NCI-H748 (cell line): ENCODE measurements around the gene AMT.
A peak's percentile ranks its signal among the peaks of the same experiment; 100 is the strongest.
"Not testable (repeated sequence)": the region's sequence is repeated elsewhere in the genome, so short reads cannot be mapped to it uniquely, and the experiment has no call there.

Source experiments
- DNase-seq: peaks from one replicate; lab custom pipeline; 2025; ENCODE audit not compliant: unreplicated experiment; lab: John Stamatoyannopoulos, UW

The AMT gene

DNA sequence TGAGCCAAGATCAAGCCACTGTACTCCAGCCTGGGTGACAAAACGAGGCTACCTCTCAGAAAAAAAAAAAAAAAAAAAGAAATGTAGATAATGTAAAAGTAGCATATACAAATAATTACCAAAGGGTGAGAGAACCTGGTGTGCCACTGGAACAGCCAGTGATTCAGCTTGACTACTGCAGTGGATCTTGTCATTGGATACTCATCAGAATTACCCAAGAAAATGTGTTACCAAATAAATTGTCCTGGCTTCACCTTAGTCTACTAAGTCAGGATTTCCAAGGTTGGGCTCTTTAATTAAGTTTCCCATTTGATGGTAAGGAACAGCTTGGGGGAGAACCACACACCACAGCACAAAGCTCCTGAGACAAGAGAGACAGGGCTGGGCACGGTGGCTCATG lies 5.3 kb upstream of the AMT start:
- no peak for DNase-seq

DNA sequence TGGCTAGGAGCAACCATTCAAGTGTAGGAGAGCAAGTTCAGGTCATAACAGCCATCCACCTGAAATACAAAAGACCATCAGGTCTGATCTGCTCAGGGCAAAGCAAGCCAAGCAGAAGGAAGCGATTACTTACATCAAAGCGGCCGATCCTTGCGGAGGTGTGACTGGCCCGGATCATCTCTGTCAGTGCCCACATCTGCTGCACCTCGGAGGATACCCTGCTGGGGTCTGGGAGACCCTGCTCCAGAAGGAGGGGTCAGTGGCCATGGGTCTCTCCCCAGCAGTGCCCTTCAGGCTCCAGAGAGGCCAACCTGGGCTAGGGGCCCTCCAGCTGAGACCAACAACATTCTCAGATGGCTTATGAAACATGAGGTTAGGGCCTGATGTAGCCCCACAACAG lies 2.5 kb upstream of the AMT start:
- no peak for DNase-seq

DNA sequence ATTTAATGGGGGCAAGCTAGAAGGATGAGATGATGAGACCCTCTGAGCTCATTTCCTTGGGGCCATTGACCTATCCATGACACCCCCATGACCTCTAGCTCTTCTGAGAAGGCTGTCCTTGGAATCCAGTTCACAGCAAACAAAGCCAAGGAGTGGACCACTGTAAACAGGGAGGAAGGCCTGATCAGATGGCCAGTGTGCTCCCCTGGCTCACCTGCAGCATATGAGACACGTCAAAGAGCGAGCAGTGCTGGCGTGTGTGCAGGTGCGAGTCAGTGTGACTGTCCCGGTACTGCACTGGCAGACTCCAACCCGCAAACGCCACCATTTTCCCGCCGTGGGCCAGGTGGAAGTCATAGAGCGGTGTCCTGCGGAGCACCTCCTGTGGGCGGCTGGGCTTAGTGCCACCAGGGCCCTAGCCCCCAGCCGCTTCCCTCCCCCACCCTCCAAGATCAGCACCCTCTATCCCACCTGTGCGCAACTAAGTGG lies 339 bp downstream of the AMT start:
- no peak for DNase-seq

DNA sequence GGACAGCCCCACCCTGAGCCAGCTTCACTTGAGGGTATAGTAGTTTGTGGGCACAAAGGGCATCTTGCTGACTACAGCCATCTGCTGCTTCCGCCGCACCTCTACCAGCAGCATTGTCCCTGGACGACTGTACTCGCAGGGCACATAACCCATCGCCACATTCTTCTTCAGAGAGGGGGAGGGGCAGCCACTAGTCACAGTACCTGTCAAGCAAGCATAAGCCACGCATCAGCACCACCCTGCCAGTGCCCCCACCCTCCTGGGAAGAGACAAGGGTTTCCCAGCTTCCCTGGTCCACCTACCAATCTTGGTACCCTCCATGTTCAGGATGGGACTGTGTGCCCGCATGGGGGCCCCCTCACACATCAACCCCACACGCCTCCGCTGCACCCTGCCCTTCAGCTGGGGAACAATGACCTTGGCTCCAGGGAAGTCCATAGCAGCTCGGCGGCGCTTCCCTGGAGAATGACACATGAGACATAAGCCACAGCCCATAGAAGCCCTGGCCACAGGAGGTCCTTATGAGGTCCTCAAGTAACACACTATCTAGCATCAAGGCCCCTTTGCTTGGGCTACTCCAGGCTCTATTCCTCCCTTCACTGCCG lies 4.7 kb downstream of the AMT start:
- DNase-seq = no peak

DNA sequence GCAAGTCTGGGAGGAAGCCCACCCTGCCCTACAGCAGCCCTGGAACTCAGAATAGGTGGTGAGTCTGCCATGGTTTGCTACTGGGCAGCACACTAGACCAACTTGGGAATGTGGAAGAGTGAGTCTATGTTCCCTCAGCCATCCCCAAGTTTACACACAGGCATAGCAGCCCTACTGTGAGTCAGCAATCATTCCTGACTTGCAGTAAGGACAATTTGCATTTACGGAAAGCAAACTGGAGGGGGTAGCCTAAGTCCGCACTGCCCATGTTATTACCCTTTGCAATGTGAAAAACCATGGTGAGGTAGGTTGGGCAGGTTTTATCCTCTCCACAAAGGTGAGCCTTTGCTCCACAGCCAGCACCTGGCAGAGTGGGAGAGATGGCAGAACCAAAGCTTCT lies 5.4 kb downstream of the AMT start:
- no peak for DNase-seq

DNA sequence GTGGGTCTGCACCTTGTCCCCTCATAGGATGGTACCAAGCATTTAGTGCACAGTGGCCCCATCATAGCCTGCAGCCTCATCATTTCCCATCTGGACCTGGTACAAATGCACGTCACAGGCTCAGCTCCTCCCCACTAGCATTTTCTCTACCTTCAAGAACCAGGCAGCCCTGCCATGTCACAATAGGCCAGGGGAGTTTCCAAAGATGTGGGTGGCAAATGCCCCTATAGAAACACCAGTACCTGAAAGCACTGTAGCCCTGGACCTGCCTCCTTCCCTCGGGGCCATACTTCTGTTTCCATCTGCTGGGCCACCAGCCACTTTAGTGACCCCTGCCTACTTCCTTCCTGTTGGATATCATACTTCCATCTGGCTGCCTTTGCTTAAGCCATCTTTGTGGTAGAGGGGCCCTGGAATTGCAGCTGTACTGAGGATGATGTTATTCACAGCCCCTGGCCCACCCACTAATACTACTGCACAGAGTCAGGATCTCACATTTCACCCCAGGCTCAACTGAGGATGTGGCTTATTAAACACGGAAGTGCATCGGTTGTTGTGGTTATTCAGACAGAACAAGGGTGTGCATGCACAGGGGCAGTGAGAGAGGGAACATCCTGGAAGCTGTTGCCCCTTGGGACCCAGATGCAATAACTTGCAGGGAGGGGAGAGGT lies 6.2 kb downstream of the AMT start:
- DNase-seq = no peak

DNA sequence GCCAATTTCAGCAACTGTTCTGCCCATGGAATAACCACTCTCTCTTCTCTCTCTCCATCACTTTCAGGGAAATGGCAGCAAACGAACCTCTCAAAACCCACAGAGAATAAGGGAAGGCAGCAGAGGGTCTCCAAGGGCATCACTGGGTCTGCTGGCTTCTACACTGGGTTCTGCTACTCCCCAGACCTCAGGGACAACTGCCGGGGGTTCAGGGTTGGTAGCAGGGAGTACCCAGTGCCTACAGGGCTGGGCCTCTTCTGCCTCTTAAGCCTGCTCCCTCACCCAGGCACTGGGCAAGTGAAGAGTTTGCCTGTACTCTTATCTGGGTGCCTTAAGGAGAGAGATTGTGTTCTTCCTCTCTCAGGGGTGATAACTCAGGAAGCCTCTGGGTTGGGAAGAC lies 7.5 kb downstream of the AMT start:
- no peak for DNase-seq

DNA sequence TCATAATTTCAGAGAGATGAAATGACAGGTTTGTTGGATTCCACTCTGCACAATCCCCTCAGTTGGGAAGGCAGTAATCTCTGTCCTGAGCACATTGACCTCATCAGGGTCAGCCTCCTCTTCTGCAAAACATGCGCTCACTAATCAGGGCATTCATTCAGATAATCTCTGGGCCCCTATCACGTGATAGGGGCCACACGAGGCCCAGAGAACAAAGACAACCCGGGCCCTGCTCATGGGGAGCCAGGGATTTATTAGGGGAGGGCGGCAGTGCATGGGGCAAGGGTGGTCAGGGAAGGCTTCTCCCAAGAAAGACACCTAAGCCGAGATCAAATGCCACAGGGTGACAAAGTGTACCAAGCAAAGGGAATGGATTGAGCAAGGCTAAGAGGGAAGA lies 8.9 kb downstream of the AMT start:
- DNase-seq = no peak

DNA sequence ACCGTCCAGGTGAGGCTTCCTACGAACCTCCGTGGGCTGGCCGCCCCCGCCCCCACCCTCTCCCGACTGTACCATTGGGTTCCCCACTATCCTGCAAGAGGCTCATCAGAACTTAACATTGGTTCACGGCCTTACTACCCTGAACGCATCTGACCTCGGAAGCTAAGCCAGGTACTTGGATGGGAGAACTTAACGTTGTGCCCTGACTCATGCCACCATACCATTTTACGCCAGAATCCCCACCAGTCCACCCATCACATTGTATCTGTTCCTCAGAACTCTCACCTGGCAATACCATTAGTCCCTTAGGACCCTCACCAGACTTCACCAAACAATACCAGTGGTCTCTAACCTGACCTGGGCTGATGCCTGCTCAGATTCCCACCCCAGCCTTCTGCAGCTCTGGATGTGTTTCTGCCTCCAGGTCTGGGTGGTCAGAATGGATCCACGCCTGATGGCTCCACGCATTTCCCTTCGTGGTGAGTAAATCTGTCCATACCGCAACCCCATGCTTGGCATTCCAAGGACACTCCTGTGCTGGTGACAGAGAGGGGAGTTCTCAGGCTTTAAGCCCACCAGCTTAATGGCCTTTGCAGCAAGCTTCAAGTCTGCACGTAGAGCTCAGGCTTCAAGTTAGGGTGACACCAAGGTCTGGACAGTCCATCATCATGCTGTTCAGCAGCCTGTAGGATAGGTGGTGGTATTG lies 9.5 kb downstream of the AMT start:
- no peak for DNase-seq

DNA sequence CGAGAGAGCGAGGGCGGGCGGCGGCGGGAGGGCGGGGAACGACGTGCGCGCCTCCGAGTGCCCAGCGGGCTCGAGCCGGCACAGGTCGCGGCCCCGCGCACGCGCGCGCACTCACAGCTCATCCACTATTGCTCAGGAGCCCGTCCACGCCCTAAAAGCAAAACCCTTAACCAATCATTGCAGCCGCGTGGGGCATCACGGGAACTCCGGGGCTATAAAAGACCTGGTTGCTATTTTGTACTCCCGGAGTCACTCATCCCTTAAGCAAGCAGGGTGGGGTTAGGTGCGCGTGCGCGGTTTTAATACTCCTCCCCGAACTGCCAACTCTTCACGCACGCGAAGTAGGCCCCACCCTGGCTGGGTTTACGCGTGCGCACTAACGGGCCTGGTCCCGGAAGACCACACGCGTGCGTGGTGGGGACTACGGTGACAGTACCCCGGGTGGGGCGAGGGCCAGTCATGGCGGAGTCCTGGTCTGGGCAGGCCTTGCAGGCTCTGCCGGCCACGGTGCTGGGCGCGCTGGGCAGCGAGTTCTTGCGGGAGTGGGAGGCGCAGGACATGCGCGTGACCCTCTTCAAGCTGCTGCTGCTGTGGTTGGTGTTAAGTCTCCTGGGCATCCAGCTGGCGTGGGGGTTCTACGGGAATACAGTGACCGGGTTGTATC lies 10.2 kb downstream of the AMT start, which contains the start of the genes RHOA and TCTA:
Gene RHOA, minus strand, starts transcription at position 9 of the 664 bp plus-strand sequence. CDS start 36,387 bp downstream, outside the sequence.
Gene TCTA, plus strand, starts transcription at position 456 of the 664 bp plus-strand sequence. Its CDS starts 4 bp downstream, at position 460.
- DNase-seq = peak; percentile 99

DNA sequence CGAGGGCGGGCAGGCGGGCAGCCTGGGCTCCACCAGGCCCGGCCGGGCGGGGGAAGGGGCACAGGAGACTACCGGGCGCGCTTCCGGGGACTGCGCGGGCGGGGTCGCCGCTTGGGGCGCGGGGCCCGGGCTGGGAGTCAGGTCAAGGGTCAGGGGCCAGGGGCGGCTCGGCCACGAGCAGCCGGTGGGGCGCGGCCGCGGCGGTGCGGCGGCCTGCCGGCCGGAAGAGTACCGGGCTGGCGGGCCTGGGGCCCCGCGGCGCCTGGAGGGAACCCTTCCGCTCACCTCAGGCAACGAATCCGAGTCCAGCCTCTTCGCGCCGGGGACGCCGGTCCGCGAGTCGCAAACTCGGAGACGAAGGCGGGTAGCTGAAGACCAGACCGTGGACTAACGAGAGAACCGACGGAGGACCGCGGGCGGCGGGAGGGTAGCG lies 10.7 kb downstream of the AMT start:
- DNase-seq = peak; percentile 46

DNA sequence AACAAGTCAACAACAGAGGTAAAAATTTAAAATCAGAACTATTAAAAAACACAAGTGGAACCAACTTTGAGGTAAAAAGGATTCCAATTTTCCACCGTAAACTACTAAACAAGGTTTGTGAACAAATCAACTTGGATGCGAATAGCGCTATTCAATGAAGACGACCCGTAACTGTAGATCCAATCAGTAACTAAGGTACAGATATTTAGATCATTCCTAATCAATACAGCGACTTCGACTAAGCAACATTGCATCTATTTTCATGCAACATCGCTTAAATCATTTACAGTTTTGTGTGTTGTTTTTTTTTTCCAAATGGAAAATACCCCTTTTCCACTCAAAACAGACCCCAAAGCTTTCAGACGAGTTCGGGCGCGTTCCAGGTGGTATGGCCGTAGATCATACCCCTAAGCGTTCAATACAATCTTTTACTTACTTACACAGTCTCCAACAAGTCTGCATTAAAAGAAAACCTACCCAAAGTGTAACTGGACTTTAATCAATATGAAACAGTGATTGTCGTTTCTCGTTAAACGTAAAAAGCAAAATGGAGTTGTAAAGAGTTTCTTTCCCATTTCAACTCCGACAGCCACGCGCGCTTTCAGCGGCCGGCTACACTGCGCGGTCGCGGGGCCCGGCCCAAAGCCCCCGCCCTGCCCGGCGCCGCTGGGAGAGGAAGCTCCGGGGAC lies 11.3 kb downstream of the AMT start:
- DNase-seq = no peak

DNA sequence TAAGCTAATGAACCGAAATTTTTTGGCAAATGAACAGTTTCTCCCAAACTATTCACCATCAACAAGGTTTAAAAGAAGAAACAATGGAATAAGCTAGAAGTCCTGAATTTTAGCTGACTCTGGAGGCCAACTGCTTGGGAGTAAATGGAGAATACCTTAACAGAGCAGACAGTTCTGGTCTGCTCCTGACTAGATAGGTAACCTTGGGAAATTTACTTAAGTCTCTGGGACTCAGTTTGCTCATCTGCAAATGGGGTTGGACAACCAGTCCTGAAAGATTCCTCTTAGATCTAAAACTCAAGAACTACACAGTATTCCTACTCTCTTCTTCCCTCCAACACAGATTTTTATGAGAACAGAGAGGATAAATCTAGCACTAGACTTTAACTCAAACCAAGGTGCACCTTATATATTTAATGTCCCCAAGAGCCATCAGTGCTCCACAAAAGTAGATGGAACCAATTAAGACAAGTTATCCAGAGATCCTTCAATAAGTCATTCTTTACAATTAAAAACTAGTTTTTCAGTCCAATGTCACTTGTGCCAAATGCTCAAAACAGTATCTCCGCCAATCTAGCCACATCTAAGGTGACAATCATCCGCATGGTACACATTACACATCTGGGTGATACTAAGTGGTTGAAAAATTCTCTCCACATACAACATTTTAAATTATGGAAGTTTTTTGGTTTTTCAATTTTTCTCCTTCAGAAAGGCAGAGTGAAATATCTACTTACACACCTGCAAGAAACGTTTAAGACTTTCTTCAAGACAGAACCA lies 12.0 kb downstream of the AMT start:
- DNase-seq = no peak

DNA sequence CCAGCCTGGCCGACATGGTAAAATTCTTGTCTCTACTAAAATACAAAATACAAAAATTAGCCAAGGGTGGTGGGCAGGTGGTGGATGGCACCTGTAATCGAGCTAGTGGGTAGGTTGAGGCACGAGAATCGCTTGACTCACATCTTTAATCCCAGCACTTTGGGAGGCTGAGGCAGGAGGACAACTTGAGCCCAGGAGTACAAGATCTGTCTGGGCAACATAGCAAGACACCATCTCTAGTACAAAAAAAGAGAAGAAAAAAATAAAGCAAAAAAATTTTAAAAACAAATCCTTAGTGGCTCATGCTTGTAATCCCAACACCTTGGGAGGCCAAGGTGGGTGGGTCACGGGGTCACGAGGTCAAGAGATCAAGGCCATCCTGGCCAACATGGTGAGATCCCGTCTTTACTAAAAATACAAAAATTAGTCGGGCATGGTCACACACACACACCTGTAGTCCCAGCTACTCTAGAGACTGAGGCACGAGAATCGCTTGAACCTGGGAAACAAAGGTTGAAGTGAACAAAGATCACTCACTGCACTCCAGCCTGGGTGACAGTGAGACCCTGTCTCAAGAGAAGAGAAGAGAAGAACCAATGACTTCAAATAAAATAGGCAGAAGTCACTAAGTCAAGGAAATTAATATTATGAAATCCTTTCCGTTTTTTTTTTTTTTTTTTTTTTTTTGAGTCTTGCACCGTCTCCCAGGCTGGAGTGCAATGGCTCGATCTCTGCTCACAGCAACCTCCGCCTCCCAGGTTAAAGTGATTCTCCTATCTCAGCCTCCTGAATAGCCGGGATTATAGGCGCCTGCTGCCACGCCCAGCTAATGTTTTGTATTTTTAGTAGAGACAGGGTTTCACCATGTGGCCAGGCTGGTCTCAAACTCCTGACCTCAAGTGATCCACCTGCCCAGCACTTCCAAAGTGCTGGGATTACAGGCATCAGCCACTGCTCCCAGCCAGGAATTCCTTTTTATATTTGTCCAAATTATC lies 15.4 kb downstream of the AMT start:
- DNase-seq = no peak

DNA sequence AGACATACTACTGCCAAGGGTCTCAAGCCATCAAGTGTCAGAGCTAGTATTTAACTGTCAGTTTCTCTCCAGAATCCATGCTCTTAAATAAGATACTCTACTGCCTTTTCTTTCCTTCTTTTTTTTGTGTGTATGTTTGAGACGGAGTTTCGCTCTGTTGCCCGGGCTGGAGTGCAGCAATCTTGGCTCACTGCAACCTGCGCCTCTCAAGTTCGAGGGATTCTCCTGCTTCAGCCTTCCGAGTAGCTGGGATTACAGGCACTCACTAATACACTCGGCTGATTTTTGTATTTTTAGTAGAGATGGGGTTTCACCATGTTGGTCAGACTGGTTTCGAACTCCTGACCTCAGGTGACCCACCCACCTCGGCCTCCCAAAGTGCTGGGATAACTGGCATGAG lies 16.7 kb downstream of the AMT start:
- not testable (repeated sequence) for DNase-seq

DNA sequence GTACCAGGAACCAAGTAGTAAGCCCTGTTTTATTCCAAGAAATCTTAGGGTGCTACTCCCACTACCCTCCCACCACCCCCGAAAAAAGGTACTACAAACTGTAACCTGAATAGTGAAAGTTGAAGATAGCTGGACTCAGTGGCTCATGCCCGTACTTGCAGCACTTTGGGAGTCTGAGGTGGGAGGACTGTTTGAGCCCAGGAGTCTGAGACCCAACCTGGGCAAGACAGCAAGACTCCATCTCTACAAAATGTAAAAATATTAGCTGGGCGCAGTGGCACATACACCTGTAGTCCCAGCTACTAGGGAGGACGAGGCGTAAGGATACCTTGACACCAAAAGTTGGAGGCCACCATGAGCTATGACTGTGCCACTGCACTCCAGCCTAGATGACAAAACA lies 18.4 kb downstream of the AMT start:
- DNase-seq = no peak

DNA sequence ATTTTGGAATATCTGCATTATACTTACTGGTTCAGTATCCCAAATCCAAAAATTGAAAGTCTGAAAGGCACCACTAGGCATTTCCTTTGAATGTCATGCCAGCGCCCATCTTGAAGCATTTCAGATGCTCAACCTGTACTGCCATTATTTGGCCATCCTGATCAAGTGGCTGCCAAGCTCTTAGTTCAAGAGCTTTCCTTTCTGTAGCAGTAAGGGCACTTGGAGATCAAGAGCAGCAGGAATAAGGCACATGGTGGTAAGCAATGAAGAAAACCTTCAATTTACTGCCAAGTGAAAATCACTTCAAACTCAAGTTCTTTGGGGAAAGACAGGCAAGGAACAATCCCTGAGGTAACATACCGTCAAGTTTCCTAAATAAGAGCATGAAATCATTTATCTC lies 20.5 kb downstream of the AMT start:
- DNase-seq = no peak

DNA sequence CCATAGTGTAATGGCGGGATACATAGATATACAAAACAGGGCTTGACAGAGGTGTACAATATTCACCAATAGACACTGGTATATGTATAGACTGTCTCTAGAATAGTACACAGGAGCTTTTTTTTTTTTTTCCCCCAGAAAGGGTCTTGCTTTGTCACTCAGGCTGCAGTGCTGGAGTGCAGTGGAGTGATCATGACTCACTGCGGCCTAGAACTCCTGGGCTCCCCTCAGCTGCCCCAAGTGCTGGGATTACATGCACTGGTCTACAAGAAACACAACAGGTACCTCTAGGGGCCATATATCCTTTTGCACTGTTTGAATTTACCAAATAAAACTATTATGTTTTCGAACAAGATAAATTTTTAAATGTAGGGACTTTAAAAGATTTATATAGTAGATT lies 22.8 kb downstream of the AMT start:
- no peak for DNase-seq

DNA sequence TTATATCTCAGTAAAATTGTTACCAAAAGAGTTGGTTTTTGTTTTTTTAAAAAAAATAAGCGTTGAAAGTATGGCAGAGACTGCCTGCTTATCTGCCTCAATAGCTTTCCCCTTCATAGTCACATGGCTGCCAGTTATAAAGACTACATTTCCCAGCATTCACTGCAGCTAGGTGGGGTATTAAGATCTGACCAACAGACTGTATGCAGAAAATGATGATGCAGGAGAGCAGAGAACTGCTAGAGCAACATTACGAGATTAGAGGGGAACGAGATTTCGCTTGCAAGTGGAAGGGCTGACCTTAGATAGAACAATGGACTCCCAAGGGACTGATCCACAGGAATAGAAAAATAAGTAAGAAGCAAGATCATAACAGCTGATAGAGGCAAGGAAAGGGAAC lies 24.8 kb downstream of the AMT start:
- no peak for DNase-seq
